DMS114 treated with DMSO at 0.1 percent for 48 hours (cell line): Measurements from ENCODE around the gene COX14.
"Not testable (repeated sequence)": the region's sequence is repeated elsewhere in the genome, so short reads cannot be mapped to it uniquely, and the experiment has no call there.

Experiments
- DNase-seq: peaks from one replicate; lab custom pipeline; 2025; ENCODE audit not compliant: unreplicated experiment; lab: John Stamatoyannopoulos, UW

COX14 gene

DNA sequence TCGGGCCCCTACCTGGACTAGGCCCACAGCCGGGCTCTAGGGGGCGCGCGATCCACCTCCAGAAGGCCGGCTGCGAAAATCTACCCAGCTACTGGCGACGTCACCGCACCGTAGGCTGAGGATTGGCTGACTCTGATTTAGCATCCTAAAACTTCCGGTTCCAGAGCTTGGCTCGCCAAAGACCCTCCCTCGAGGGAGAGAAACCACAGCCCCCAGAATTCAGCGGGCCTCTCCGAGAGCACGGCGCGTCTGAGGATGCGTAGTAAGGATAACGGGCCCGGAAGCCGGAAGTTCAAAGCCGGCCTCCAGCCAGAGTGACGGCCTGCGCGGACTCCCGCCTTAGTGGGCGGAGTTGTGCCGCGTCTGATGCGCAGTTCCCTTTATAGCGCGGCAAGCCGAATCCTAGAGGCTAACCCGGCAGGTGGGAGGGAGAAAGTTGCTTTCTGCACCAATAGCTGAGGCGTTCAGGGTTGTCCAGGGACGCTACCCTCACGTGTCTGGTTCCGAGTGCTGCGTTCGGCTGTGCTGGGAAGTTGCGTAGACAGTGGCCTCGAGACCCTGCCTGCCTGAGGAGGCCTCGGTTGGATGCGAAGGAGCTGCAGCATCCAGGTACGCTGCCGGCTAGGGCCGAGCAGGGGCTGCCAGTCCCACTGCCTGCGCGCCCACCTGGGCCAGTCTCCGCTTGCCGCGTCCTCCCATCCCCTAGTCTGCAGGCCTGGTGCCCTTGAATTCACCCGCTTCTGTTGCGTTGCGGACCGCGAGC lies at the start of gene COX14:
TSS of gene COX14 (plus strand) at position 544 of the 763 bp plus-strand sequence. CDS start 7,808 bp downstream, outside the sequence.
- peak; percentile 99 for DNase-seq

DNA sequence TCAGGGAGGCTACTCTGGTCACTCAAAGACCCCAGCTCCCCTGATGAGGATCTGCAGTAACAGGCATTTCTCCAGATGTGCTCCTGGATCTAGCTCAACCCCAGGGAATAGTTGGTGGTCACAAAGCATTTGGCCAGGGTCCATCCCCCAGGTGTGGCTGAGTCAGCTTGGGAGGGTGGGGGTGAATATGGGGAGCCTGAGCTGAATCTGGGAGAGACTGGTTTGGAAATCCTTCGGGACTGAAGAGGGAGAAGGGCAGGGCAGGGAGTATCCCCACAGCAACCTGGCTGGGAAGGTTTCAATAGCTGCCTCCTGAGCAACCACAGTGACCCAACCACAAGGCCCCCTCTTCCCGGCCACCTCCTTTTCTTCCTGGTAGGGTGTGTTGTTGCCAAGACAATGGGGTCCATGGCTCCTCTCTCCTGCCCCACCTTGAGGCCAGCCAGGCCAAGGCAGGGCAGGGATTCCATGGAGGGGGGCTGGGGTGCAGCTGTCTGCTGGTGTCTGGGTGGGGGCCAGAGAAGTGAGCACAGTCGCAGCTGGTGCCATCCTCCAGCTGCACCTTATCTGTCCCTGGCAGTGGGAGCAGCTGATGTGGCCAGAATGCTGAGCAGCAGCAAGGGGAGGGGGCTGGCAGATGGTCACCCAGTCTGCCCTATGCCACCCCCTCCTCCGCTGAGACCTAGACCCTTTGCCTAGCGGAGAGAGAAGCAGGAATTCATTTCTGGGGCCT lies 49.1 kb upstream of the COX14 start:
- DNase-seq = no peak

DNA sequence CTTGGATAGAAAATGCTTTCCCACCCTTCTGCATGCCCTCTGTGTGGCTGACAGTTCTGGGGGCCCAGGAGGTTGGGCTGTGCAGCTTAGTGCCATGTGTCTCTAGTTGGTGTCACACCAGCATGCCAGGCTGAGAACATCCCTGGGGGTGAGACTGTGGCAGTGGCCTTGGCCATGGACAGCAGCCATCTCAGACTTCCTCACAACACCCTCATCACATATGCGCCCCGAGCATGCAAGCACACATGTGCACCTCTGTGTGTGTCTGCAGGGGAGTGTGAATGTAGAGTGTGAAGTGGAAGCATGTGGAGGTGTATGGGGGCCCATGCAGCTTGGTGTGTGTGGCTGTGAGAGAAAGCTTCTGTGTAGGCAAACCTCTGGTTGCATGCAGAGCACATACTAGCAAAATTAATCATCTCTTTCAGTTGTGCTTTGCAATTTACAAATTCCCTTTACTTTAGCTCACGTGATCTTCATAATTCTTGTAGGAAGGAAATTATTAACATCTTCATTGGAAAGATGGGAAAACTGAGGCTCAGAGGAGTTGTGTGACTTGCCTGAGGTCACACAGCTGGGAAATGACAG lies 46.2 kb upstream of the COX14 start:
- DNase-seq = no peak

DNA sequence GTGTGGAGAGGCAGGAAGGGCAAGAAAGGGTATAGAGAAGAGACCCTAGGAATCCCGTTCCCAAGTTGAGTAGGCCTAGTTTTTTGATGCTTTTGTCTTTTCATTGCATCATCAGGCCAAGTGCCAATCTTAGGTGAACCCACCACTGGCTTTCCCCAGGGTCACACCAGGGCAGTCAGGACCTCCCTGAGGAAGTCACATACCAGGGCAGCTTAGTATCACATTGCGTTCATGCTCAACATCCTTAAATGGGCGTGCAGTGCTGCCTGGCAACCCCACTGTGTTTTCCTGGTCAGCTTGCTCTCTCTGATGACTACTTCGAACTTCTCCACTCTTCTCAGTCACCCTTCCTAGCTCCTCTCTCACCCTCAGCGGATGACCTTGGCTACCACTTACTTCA lies 45.6 kb upstream of the COX14 start:
- no peak for DNase-seq

- no peak for DNase-seq
These were observed 43.0 kb upstream of the COX14 start for GRCh38 chr12:50069069-50069468.

- no peak for DNase-seq
These were observed 42.5 kb upstream of the COX14 start for GRCh38 chr12:50069539-50069938.

GRCh38 chr12:50070314-50071060 lies 41.5 kb upstream of the COX14 start:
- peak; percentile 81 for DNase-seq

DNA sequence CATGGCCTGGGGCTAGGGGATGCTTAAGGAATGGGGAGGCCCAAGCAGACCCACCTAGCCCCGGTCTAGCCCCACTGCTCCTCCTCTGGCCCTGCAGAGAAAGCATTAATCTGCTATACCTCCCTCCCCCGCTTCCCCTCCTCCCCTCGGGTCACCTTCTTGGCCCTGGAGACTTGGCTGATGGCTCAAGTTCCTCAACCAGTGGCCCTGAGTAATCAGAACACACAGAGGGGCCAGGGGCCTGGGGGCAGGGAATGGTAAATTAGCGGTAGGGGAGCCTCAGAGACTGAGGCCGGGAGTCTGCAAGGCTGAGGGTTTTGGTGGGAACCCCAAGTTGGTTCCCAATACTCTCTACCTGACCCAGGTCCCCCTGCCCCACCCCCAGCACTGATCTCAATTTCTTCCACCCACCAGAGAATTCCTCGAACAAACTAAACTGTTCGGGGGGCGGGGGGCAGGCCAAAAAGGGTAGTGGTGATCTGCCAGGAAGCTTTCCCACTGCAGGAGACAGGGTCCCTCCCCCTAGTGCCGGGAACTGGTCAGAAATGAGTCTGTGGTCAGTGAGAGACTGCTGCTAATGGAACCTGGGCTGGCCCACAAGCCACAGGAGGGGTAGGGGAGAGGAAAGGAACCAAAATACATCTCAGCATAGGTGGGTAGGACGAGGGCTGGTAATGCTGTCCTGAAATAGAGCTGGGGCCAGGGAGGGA lies 39.7 kb upstream of the COX14 start:
- DNase-seq = no peak

GRCh38 chr12:50073206-50073605 lies 38.8 kb upstream of the COX14 start:
- DNase-seq = no peak

DNA sequence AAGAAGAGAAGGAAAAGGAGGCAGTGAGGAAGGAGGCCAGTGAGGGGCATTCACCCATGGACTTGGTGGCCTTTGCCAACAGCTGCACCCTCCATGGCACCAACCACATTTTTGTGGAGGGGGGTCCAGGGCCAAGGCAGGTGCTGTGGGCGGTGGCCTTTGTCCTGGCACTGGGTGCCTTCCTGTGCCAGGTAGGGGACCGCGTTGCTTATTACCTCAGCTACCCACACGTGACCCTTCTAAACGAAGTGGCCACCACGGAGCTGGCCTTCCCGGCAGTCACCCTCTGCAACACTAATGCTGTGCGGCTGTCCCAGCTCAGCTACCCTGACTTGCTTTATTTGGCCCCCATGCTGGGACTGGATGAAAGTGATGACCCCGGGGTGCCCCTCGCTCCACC lies 38.3 kb upstream of the COX14 start:
- DNase-seq = no peak

DNA sequence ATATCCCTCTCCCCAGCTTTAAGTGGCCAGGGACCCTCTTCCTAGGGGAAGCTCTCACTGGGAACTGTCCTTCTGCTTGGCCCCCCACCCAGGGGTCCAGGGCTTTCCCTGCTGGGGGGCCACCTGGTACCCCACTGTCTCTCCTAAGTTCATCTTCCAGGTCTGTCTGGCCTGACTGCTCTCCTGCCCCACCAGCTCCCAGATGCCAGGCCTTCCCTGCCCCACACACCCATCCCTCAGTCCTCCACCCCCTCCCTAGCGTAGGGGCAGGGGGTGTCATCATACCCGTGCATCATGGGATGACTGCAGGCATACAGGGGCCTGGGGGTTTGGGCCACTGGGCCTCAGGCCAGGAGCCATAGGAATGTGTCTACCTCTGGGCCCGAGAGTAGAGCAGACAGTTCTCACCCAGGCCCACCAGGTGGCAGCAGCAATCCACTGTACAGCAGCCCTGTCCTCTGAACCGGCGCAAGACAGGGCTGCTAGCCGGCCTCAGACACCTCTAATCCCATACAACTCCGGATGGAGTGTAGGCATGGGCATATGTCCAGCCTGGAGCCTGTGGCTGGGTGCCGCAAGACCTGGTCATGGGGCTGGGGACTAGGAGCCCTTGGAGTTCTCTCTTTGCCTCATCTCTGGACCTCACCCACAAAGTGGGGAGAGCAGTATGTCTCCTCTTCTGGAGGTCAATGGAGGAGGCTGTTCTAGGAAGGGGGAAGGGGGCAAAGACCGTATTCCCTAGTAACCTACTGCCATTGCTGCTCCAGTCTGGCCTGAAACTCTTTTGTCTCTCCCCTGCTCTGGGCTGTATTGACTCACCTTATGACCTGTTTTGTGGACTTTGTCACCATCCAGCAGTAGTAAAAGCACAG lies 36.9 kb upstream of the COX14 start:
- DNase-seq = peak; percentile 76

DNA sequence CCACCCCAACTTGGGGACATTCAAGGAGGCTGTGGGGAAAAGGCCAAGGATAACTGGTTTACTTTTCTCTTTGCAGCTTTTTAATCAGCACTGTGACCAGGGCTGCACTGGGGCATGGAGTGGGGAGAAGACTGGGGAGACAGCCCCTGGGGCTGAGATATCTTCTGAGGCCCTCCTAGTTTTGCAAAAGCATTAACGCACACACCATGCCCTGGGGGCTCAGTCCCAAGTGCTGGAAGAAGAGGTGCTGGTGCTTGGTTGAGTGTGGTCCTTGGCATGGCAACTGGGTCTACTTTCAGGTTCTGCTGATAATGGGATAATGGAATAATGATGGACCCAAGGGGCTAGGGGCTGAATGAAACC lies 36.2 kb upstream of the COX14 start:
- DNase-seq = no peak

- DNase-seq = no peak
These were observed 34.9 kb upstream of the COX14 start for GRCh38 chr12:50077099-50077498.

GRCh38 chr12:50078281-50078680 lies 33.8 kb upstream of the COX14 start:
- no peak for DNase-seq

DNA sequence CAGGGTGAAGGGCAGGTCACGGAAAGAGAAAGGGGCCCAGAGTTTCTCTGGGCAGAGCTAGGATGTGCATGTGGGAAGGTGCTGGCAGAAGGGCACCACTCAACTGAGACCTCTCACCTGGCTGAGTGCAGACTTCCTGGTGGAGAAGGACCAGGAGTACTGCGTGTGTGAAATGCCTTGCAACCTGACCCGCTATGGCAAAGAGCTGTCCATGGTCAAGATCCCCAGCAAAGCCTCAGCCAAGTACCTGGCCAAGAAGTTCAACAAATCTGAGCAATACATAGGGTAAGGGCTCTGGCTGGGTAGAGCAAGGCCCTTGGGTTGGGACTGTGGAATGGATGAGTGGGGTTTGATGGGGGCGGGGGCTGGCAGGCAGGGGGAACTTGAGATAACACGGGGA lies 32.3 kb upstream of the COX14 start:
- DNase-seq = no peak

GRCh38 chr12:50081096-50081808 lies 30.8 kb upstream of the COX14 start:
- no peak for DNase-seq

GRCh38 chr12:50082644-50083043 lies 29.4 kb upstream of the COX14 start:
- DNase-seq = no peak

GRCh38 chr12:50083301-50083700 lies 28.7 kb upstream of the COX14 start:
- no peak for DNase-seq

- not testable (repeated sequence) for DNase-seq
These were observed 27.6 kb upstream of the COX14 start for GRCh38 chr12:50084409-50084774.
